Measurements from ENCODE around the gene EPB41L1. TPM values are rescaled to one million over a fixed set of nuclear protein-coding genes. Genes with fewer than 3 reads are reported as not detected.

Gene EPB41L1
- total RNA-seq, 2 donors from 2014 or later = 22.8 to 53.4 TPM

DNA sequence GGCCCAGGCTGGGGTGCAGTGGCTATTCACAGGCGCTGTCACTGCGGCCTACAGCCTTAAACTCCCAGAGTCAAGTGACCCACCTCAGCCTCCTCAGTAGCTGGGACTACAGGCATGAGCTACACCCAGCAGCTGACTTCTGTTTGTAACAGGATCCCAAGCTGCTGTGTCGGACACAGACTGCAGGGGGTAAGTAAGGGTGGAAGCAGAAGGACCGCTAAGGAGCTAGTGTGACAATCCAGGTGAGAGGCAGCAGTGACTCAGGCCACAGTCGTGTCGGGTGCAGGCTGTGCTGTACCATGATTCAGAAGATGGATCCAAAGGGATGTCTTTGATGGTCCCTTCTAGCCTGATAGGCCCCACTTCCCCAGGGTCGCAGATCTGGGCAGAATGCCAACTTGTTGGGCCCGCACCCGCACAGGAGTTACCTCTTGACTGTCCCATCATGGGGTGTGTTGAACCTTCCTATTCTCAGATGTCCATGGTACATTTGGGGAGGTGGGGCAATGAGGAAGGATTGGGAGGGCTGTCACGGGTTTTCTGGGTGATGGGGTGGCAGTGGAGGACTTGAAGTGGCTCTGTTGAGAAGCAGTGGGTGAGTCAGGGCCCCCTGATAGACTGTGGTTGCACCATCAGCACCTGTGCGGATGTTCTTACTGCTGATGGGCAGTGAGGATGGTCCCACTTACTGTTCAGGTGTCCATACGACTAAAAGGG, 107.0 kb downstream of the EPB41L1 start:
- no peak overlapping the region for H3K4me3 ChIP-seq
- ATAC-seq (no peak), DNase-seq (no peak)
- WGBS, 2 donors = 72 to 78% methylated on average over 12 of the region's 12 CpGs
- no peak for TF ChIP-seq POLR2A (IDR thresholded peaks at IDR 0.05)
- TF ChIP-seq, protein P1, sequence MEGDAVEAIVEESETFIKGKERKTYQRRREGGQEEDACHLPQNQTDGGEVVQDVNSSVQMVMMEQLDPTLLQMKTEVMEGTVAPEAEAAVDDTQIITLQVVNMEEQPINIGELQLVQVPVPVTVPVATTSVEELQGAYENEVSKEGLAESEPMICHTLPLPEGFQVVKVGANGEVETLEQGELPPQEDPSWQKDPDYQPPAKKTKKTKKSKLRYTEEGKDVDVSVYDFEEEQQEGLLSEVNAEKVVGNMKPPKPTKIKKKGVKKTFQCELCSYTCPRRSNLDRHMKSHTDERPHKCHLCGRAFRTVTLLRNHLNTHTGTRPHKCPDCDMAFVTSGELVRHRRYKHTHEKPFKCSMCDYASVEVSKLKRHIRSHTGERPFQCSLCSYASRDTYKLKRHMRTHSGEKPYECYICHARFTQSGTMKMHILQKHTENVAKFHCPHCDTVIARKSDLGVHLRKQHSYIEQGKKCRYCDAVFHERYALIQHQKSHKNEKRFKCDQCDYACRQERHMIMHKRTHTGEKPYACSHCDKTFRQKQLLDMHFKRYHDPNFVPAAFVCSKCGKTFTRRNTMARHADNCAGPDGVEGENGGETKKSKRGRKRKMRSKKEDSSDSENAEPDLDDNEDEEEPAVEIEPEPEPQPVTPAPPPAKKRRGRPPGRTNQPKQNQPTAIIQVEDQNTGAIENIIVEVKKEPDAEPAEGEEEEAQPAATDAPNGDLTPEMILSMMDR (IDR thresholded peaks at IDR 0.05) = no peak
- no peaks in the 10 kb centered on the region for H3K9me3 ChIP-seq
- H3K4me1 ChIP-seq = no peaks in the 10 kb centered on the region
- intact Hi-C loops (cut with DNase I) = no loop called here
- no peaks in the 10 kb centered on the region for H3K27me3 ChIP-seq
- no peak overlapping the region for H3K27ac ChIP-seq
- H3K36me3 ChIP-seq (replicated peaks in 1 of 2; ENCODE audit: insufficient read depth in 1 of 2, low read depth in 2 of 2) = peaks cover 0 to 6% of the 10 kb centered on the region in 2 donors

DNA sequence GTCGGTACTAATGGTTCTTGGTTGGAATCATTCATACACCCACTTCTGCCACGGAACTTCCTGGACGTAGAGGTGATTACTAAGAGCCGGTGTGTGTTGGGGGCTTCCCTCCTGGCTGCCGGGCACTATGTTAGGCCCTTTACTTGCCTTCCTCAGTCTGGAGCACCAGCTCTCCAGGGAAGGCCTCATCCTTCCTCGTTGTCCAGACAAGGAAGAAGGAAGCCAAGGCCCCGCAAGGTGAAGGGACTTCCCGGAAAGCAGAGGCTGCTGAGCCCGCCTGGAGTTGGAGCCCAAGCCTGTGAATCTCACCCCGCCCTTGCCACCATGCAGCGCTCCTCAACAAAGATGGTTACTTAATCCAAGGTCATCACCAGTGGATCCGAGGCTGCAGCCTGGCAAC, 107.9 kb downstream of the EPB41L1 start:
- Histone ChIP-seq H3K4me1 (no peaks in the 10 kb centered on the region), H3K27me3 (no peaks in the 10 kb centered on the region), H3K27ac (no peak overlapping the region), H3K9me3 (no peaks in the 10 kb centered on the region), H3K36me3 (replicated peaks in 1 of 2; ENCODE audit: insufficient read depth in 1 of 2, low read depth in 2 of 2) (no peaks in the 10 kb centered on the region), H3K4me3 (no peak overlapping the region)
- intact Hi-C loops (cut with DNase I) = no loop called here
- ATAC-seq (no peak), DNase-seq (no peak)
- TF ChIP-seq POLR2A (IDR thresholded peaks at IDR 0.05) = no peak
- WGBS, 2 donors = 80 to 91% methylated on average over 11 to 12 of the region's 12 CpGs

DNA sequence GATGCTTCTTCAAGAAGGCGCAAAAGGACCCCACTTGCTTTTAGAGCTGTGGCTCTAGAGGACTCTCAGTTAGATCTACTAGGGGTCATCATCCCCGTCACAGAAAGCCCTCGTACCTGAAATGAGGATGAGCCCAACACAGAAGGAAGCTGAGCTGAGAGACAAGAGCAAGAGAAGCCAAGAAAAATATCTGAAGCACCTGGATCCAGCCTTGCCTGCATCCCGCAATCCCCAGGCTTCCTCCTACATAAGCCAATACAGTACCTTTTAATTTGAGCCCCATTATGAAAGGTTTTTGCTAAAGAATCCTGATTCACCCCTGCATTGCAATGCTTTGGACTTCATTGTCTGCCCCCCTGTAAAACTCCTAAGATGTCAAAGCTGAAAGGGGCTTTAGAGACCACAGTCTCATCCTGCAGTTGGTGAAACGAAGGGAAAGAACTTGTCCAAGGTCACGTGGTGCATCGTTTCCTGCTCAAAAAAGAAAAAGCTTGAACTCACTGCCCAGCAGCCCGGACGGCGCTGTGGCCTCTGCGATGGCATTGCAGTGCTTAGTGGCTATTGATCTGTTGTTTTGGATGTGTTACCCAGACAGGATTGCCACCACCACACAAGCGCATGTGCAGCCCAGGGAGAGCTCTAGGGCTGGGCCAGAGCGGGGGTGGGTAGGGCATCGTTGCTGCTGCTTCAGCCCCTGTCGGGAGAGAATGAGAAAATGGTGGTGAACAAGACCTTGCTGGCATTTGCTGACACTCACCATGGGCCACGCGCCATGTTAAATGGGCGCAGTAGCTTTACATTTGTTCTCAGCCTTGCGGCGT, 110.1 kb downstream of the EPB41L1 start:
- Histone ChIP-seq H3K4me1 (no peaks in the 10 kb centered on the region), H3K27ac (no peak overlapping the region), H3K36me3 (replicated peaks in 1 of 2; ENCODE audit: insufficient read depth in 1 of 2, low read depth in 2 of 2) (no peaks in the 10 kb centered on the region), H3K27me3 (no peaks in the 10 kb centered on the region), H3K4me3 (no peak overlapping the region), H3K9me3 (no peaks in the 10 kb centered on the region)
- DNase-seq (no peak), ATAC-seq (no peak)
- 84 to 85% methylated on average over 16 to 20 of the region's 20 CpGs for WGBS, 2 donors
- TF ChIP-seq, protein P1 (IDR thresholded peaks at IDR 0.05) = no peak
- no peak for TF ChIP-seq POLR2A (IDR thresholded peaks at IDR 0.05)
- intact Hi-C loops (cut with DNase I) = no loop called here

DNA sequence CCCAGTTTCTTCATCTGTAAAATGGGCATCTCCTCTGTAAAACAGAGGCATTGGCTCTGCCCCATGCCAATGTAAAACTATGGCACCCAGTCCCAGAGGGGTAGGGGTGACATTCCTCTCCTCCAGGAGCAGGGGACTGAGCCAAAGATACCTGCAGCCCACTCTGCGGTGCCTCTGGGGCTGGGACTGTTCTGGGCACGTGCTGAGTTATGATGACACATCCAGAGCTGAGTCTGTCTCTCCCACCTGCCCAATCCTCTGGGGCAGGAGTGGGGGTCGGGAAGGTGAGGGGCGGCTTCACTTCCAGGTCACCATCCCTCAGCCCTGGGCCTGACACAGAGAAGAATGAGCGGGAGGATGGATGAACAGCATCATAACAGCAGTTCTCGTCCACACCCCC, 111.6 kb downstream of the EPB41L1 start:
- 79 to 85% methylated on average over 6 of the region's 6 CpGs for WGBS, 2 donors
- Histone ChIP-seq H3K27ac (no peak overlapping the region), H3K4me1 (no peaks in the 10 kb centered on the region), H3K9me3 (no peaks in the 10 kb centered on the region), H3K27me3 (no peaks in the 10 kb centered on the region), H3K4me3 (no peak overlapping the region), H3K36me3 (replicated peaks in 1 of 2; ENCODE audit: insufficient read depth in 1 of 2, low read depth in 2 of 2) (no peaks in the 10 kb centered on the region)
- TF ChIP-seq, protein P1 (IDR thresholded peaks at IDR 0.05) = no peak
- no peak for TF ChIP-seq POLR2A (IDR thresholded peaks at IDR 0.05)
- intact Hi-C loops (cut with DNase I) = no loop called here
- no peak for ATAC-seq
- DNase-seq = no peak

DNA sequence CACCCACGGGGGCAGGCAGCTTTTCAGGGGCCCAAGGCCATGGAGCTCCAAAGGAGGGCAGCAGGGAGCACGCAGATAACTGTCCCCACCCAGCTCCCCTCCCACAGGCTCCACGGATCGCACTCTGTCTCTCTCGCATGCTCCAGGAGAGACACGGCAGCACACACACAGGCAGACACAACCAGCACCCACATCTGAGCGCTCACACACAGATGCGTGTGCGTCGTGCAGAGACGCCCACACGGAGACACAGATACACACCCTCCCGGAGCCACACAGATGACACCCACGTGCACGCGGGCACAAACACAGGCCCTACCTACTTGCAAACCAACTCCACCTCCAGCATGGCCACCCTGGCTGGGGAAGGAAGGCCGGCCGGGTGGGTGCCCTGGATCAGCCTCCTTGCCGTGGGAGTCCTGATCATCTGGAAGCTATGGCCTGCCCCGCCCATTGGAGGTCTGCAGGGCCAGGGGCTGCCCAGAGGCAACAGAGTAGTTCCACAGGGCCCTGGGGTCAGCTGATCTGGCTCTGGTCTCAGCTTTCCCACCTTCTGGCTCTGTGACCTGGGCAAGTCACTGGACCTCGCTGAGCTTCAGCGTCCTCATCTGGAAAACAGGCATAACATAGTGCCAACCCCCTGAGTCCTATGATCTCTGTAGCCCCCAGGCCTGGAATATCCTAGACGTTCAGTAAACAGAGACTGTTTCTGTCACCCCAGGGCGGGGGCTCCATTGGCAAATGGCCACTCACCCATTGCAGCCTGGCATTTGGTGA, 113.3 kb downstream of the EPB41L1 start:
- whole genome bisulfite sequencing, 2 donors = 74 to 75% methylated on average over 4 to 24 of the region's 24 CpGs
- no peak for DNase-seq
- Histone ChIP-seq H3K4me1 (no peaks in the 10 kb centered on the region), H3K27me3 (no peaks in the 10 kb centered on the region), H3K27ac (no peak overlapping the region), H3K4me3 (no peak overlapping the region), H3K36me3 (replicated peaks in 1 of 2; ENCODE audit: insufficient read depth in 1 of 2, low read depth in 2 of 2) (no peaks in the 10 kb centered on the region), H3K9me3 (no peaks in the 10 kb centered on the region)
- intact Hi-C loops (cut with DNase I) = no loop called here
- TF ChIP-seq, protein P1 (IDR thresholded peaks at IDR 0.05) = no peak
- no peak for TF ChIP-seq POLR2A (IDR thresholded peaks at IDR 0.05)
- no peak for ATAC-seq

All from body of pancreas (tissue), 4 donors.